GM21619 (cell line): ENCODE results near the gene FAM83G.

Experiments
- ATAC-seq: cut with Tn5 transposase; IDR thresholded peaks from one replicate; pipeline ENCODE4 v1.9.1; 2021; ENCODE audit not compliant: unreplicated experiment

The FAM83G gene

GRCh38 chr17:18970582-18971480 lies 33.7 kb downstream of the FAM83G start:
- no peak for ATAC-seq

GRCh38 chr17:18968945-18969887 lies 35.3 kb downstream of the FAM83G start:
- no peak for ATAC-seq

GRCh38 chr17:18968345-18968744 lies 36.2 kb downstream of the FAM83G start:
- ATAC-seq, result no peak

GRCh38 chr17:18967916-18968315 lies 36.6 kb downstream of the FAM83G start:
- ATAC-seq, result no peak

- no peak for ATAC-seq
These were observed 37.5 kb downstream of the FAM83G start for GRCh38 chr17:18966831-18967624.

- ATAC-seq, result no peak
These were observed 38.9 kb downstream of the FAM83G start for GRCh38 chr17:18965530-18966236.

GRCh38 chr17:18964550-18964949 lies 40.0 kb downstream of the FAM83G start:
- ATAC-seq, result no peak

GRCh38 chr17:18964018-18964351 lies 40.6 kb downstream of the FAM83G start:
- ATAC-seq, result no peak

- ATAC-seq, result no peak
These were observed 41.2 kb downstream of the FAM83G start for GRCh38 chr17:18963126-18964017.

- no peak for ATAC-seq
These were observed 42.1 kb downstream of the FAM83G start for GRCh38 chr17:18962494-18962815.

GRCh38 chr17:18961634-18962493 lies 42.7 kb downstream of the FAM83G start:
- no peak for ATAC-seq

- ATAC-seq, result peak; percentile 76
These were observed 43.6 kb downstream of the FAM83G start for GRCh38 chr17:18960803-18961511.

- no peak for ATAC-seq
These were observed 44.3 kb downstream of the FAM83G start for GRCh38 chr17:18960241-18960665.

- no peak for ATAC-seq
These were observed 44.7 kb downstream of the FAM83G start for GRCh38 chr17:18959845-18960240.

- ATAC-seq, result no peak
These were observed 45.3 kb downstream of the FAM83G start for GRCh38 chr17:18959071-18959844.

- no peak for ATAC-seq
These were observed 46.0 kb downstream of the FAM83G start for GRCh38 chr17:18958611-18959010.

- no peak for ATAC-seq
These were observed 46.7 kb downstream of the FAM83G start for GRCh38 chr17:18957831-18958230.
